Measurements from ENCODE around the gene URAD. TPM values are rescaled to one million over a fixed set of nuclear protein-coding genes. Genes with fewer than 3 reads are reported as not detected.
"Not testable (repeated sequence)": the region's sequence is repeated elsewhere in the genome, so short reads cannot be mapped to it uniquely, and the experiment has no call there.

Gene URAD
- total RNA-seq, 1 donor, result not detected

GRCh38 chr13:27966641-27967202, 21.8 kb downstream of the URAD start:
- no peak for TF ChIP-seq CTCF (IDR thresholded peaks at IDR 0.05; ENCODE audit: insufficient read depth, low read depth, low read length)
- no peak overlapping the region for H3K4me3 ChIP-seq (ENCODE audit: low read depth, low read length)
- no peak for DNase-seq (ENCODE audit: low read depth)

GRCh38 chr13:27965740-27966640, 22.5 kb downstream of the URAD start:
- DNase-seq (ENCODE audit: low read depth), result no peak
- no peak overlapping the region for H3K4me3 ChIP-seq (ENCODE audit: low read depth, low read length)
- no peak for TF ChIP-seq CTCF (IDR thresholded peaks at IDR 0.05; ENCODE audit: insufficient read depth, low read depth, low read length)

GRCh38 chr13:27965343-27965739, 23.2 kb downstream of the URAD start:
- no peak for DNase-seq (ENCODE audit: low read depth)
- no peak overlapping the region for H3K4me3 ChIP-seq (ENCODE audit: low read depth, low read length)
- no peak for TF ChIP-seq CTCF (IDR thresholded peaks at IDR 0.05; ENCODE audit: insufficient read depth, low read depth, low read length)

- no peak for TF ChIP-seq CTCF (IDR thresholded peaks at IDR 0.05; ENCODE audit: insufficient read depth, low read depth, low read length)
- DNase-seq (ENCODE audit: low read depth), result no peak
- H3K4me3 ChIP-seq (ENCODE audit: low read depth, low read length), result no peak overlapping the region
Measured at GRCh38 chr13:27964741-27965323, 23.7 kb downstream of the URAD start.

GRCh38 chr13:27964206-27964605, 24.3 kb downstream of the URAD start:
- DNase-seq (ENCODE audit: low read depth), result not testable (repeated sequence)

GRCh38 chr13:27963491-27963890, 25.0 kb downstream of the URAD start:
- no peak overlapping the region for H3K4me3 ChIP-seq (ENCODE audit: low read depth, low read length)
- TF ChIP-seq CTCF (IDR thresholded peaks at IDR 0.05; ENCODE audit: insufficient read depth, low read depth, low read length), result no peak
- no peak for DNase-seq (ENCODE audit: low read depth)

More at GRCh38 chr13:27964206-27964605, 24.3 kb downstream of the URAD start:
- H3K4me3 ChIP-seq (ENCODE audit: low read depth, low read length), result not testable (repeated sequence)

GRCh38 chr13:27962982-27963381, 25.5 kb downstream of the URAD start:
- DNase-seq (ENCODE audit: low read depth), result no peak
- no peak overlapping the region for H3K4me3 ChIP-seq (ENCODE audit: low read depth, low read length)
- no peak for TF ChIP-seq CTCF (IDR thresholded peaks at IDR 0.05; ENCODE audit: insufficient read depth, low read depth, low read length)
